HG03159 (cell line): Measurements from ENCODE around the gene TMEM53.

Source experiments
- ATAC-seq: cut with Tn5 transposase; IDR thresholded peaks from one replicate; pipeline ENCODE4 v1.9.1; 2021; ENCODE audit warnings: mild to moderate bottlenecking, moderate library complexity; ENCODE audit not compliant: unreplicated experiment

TMEM53 gene

GRCh38 chr1:44648529-44649250 is 25.6 kb downstream of the TMEM53 start:
- ATAC-seq: no peak

- no peak for ATAC-seq
These were observed 26.4 kb downstream of the TMEM53 start for GRCh38 chr1:44647896-44648295.

- ATAC-seq: no peak
These were observed 27.8 kb downstream of the TMEM53 start for GRCh38 chr1:44646261-44647110.

GRCh38 chr1:44645476-44646244 is 28.6 kb downstream of the TMEM53 start:
- no peak for ATAC-seq

GRCh38 chr1:44644806-44645205 is 29.5 kb downstream of the TMEM53 start:
- no peak for ATAC-seq

GRCh38 chr1:44643721-44644334 is 30.5 kb downstream of the TMEM53 start:
- ATAC-seq: no peak

GRCh38 chr1:44642925-44643324 is 31.4 kb downstream of the TMEM53 start:
- ATAC-seq: no peak

GRCh38 chr1:44642255-44642654 is 32.0 kb downstream of the TMEM53 start:
- ATAC-seq: no peak

- no peak for ATAC-seq
These were observed 32.9 kb downstream of the TMEM53 start for GRCh38 chr1:44641126-44642102.

GRCh38 chr1:44640200-44640853 is 34.0 kb downstream of the TMEM53 start:
- ATAC-seq: no peak

GRCh38 chr1:44637702-44638411 is 36.4 kb downstream of the TMEM53 start:
- no peak for ATAC-seq

- ATAC-seq: no peak
These were observed 37.3 kb downstream of the TMEM53 start for GRCh38 chr1:44636688-44637598.

- no peak for ATAC-seq
These were observed 38.1 kb downstream of the TMEM53 start for GRCh38 chr1:44636083-44636687.

- ATAC-seq: no peak
These were observed 38.8 kb downstream of the TMEM53 start for GRCh38 chr1:44635439-44635838.

GRCh38 chr1:44634606-44635189 is 39.6 kb downstream of the TMEM53 start:
- no peak for ATAC-seq

GRCh38 chr1:44632598-44632997 is 41.7 kb downstream of the TMEM53 start:
- ATAC-seq: no peak
